SJSA1 (cell line): Measurements from ENCODE around the gene FUT7. TPM values are rescaled to one million over a fixed set of nuclear protein-coding genes. Genes with fewer than 3 reads are reported as not detected.

Experiments used
- DNase-seq, 2 experiments: peaks; one replicate each; pipeline ENCODE4 v3.0.0-alpha.2; 2015 to 2020; ENCODE audit warnings: low spot score in 2 of 2, low read depth in 1 of 2
- H3K27ac ChIP-seq: fragments of 250-450 bp; sonication (Bioruptor Pico); 2 replicates; pipeline ENCODE4 v1.5.1; 2020; ENCODE audit warnings: mild to moderate bottlenecking, moderate library complexity
- H3K27me3 ChIP-seq: fragments of 250-450 bp; sonication (Bioruptor Pico); replicated peaks from 2 replicates; pipeline ENCODE4 v1.5.1; 2020; ENCODE audit warnings: mild to moderate bottlenecking, moderate library complexity
- H3K36me3 ChIP-seq: fragments of 250-450 bp; sonication (Bioruptor Pico); 2 replicates; pipeline ENCODE4 v1.5.1; 2020; ENCODE audit warnings: mild to moderate bottlenecking
- H3K4me1 ChIP-seq: fragments of 250-450 bp; sonication (Bioruptor Pico); replicated peaks from 2 replicates; pipeline ENCODE4 v1.6.1; 2021; ENCODE audit warnings: mild to moderate bottlenecking
- H3K4me3 ChIP-seq: fragments of 250-450 bp; sonication (Bioruptor Pico); 2 replicates; pipeline ENCODE4 v1.5.1; 2020; ENCODE audit warnings: mild to moderate bottlenecking
- H3K9me3 ChIP-seq: fragments of 250-450 bp; sonication (Bioruptor Pico); replicated peaks from 2 replicates; pipeline ENCODE4 v1.5.1; 2020; ENCODE audit warnings: mild to moderate bottlenecking
- total RNA-seq: library from RNA; depleted of rRNA; stranded (reverse); fragments of >200 nt; shearing (Covaris generic); gene quantifications from 2 replicates; pipeline ENCODE4 v1.2.3, GENCODE V29; 2014

Gene FUT7
- total RNA-seq, 1 experiment from 2014 or later: not detected

- H3K27ac ChIP-seq: no peak overlapping the region
- no peaks in the 10 kb centered on the region for H3K27me3 ChIP-seq
- H3K4me1 ChIP-seq: peaks cover 36% of the 10 kb centered on the region
- H3K4me3 ChIP-seq: no peak overlapping the region
- H3K9me3 ChIP-seq: peaks cover 13% of the 10 kb centered on the region
- DNase-seq: no peak
- no peaks in the 10 kb centered on the region for H3K36me3 ChIP-seq
Measured at GRCh38 chr9:136995362-136995761, 36.5 kb downstream of the FUT7 start.

GRCh38 chr9:136994888-136995230, 37.0 kb downstream of the FUT7 start:
- no peak for DNase-seq
- no peaks in the 10 kb centered on the region for H3K36me3 ChIP-seq
- no peaks in the 10 kb centered on the region for H3K27me3 ChIP-seq
- H3K4me3 ChIP-seq: no peak overlapping the region
- H3K9me3 ChIP-seq: peaks cover 13% of the 10 kb centered on the region
- H3K27ac ChIP-seq: no peak overlapping the region
- peaks cover 32% of the 10 kb centered on the region for H3K4me1 ChIP-seq

GRCh38 chr9:136994180-136994887, 37.6 kb downstream of the FUT7 start:
- Histone ChIP-seq H3K9me3 (peaks cover 13% of the 10 kb centered on the region), H3K27ac (no peak overlapping the region), H3K27me3 (no peaks in the 10 kb centered on the region), H3K4me1 (peaks cover 30% of the 10 kb centered on the region), H3K36me3 (no peaks in the 10 kb centered on the region), H3K4me3 (no peak overlapping the region)
- DNase-seq: no peak

GRCh38 chr9:136992819-136993369, 39.0 kb downstream of the FUT7 start:
- DNase-seq: no peak
- Histone ChIP-seq H3K4me3 (peak overlapping the region; percentile 44), H3K9me3 (peaks cover 13% of the 10 kb centered on the region), H3K36me3 (no peaks in the 10 kb centered on the region), H3K4me1 (peaks cover 23% of the 10 kb centered on the region), H3K27ac (no peak overlapping the region), H3K27me3 (no peaks in the 10 kb centered on the region)

- DNase-seq: peak; percentile 37 to 74
- H3K4me1 ChIP-seq: peaks cover 23% of the 10 kb centered on the region
- no peaks in the 10 kb centered on the region for H3K27me3 ChIP-seq
- H3K4me3 ChIP-seq: peak within 1 kb of the TSS; percentile 44
- H3K27ac ChIP-seq: no peak within 1 kb of the TSS
- H3K9me3 ChIP-seq: peaks cover 13% of the 10 kb centered on the region
- H3K36me3 ChIP-seq: no peaks in the 10 kb centered on the region
Measured at GRCh38 chr9:136991993-136992818, 39.7 kb downstream of the FUT7 start, which contains the start of gene PAXX. PAXX (plus strand) TSS chr9:136992422; CDS start chr9:136992444, 22 bp downstream.

GRCh38 chr9:136990242-136990911, 41.5 kb downstream of the FUT7 start:
- peaks cover 13% of the 10 kb centered on the region for H3K9me3 ChIP-seq
- no peak overlapping the region for H3K27ac ChIP-seq
- peaks cover 10% of the 10 kb centered on the region for H3K4me1 ChIP-seq
- H3K36me3 ChIP-seq: no peaks in the 10 kb centered on the region
- no peak overlapping the region for H3K4me3 ChIP-seq
- H3K27me3 ChIP-seq: no peaks in the 10 kb centered on the region; the same call in 1 of the 2 replicates
- DNase-seq: no peak

GRCh38 chr9:136988872-136989271, 43.0 kb downstream of the FUT7 start:
- Histone ChIP-seq H3K4me1 (peaks cover 10% of the 10 kb centered on the region), H3K4me3 (no peak overlapping the region), H3K27me3 (no peaks in the 10 kb centered on the region; the same call in 1 of the 2 replicates), H3K36me3 (no peaks in the 10 kb centered on the region), H3K27ac (no peak overlapping the region), H3K9me3 (peaks cover 13% of the 10 kb centered on the region)
- no peak for DNase-seq

- Histone ChIP-seq H3K4me3 (no peak overlapping the region), H3K27me3 (no peaks in the 10 kb centered on the region; the same call in 1 of the 2 replicates)
- no peak for DNase-seq
Measured at GRCh38 chr9:136985853-136986252, 46.0 kb downstream of the FUT7 start.

GRCh38 chr9:136985027-136985602, 46.8 kb downstream of the FUT7 start:
- H3K4me3 ChIP-seq: no peak overlapping the region
- H3K4me1 ChIP-seq: peaks cover 18% of the 10 kb centered on the region
- no peak overlapping the region for H3K27ac ChIP-seq
- no peaks in the 10 kb centered on the region; the same call in 1 of the 2 replicates for H3K27me3 ChIP-seq
- no peaks in the 10 kb centered on the region for H3K9me3 ChIP-seq
- no peaks in the 10 kb centered on the region for H3K36me3 ChIP-seq
- no peak for DNase-seq

More at GRCh38 chr9:136985853-136986252, 46.0 kb downstream of the FUT7 start:
- Histone ChIP-seq H3K36me3 (no peaks in the 10 kb centered on the region), H3K4me1 (peaks cover 17% of the 10 kb centered on the region), H3K9me3 (peaks cover 4% of the 10 kb centered on the region; the same call in 1 of the 2 replicates), H3K27ac (no peak overlapping the region)

- H3K4me3 ChIP-seq: no peak overlapping the region
- H3K27ac ChIP-seq: no peak overlapping the region
- no peaks in the 10 kb centered on the region; the same call in 1 of the 2 replicates for H3K27me3 ChIP-seq
- H3K36me3 ChIP-seq: no peaks in the 10 kb centered on the region
- H3K4me1 ChIP-seq: peaks cover 18% of the 10 kb centered on the region
- DNase-seq: no peak
- H3K9me3 ChIP-seq: no peaks in the 10 kb centered on the region
Measured at GRCh38 chr9:136984464-136985026, 47.3 kb downstream of the FUT7 start.

- DNase-seq: no peak
- Histone ChIP-seq H3K36me3 (no peaks in the 10 kb centered on the region), H3K27ac (no peak overlapping the region), H3K9me3 (no peaks in the 10 kb centered on the region), H3K4me3 (no peak overlapping the region), H3K4me1 (peaks cover 18% of the 10 kb centered on the region), H3K27me3 (no peaks in the 10 kb centered on the region; the same call in 1 of the 2 replicates)
Measured at GRCh38 chr9:136983656-136984314, 48.1 kb downstream of the FUT7 start.

GRCh38 chr9:136983167-136983566, 48.7 kb downstream of the FUT7 start:
- Histone ChIP-seq H3K4me1 (peaks cover 18% of the 10 kb centered on the region), H3K4me3 (no peak overlapping the region), H3K36me3 (no peaks in the 10 kb centered on the region), H3K9me3 (no peaks in the 10 kb centered on the region), H3K27me3 (no peaks in the 10 kb centered on the region; the same call in 1 of the 2 replicates), H3K27ac (no peak overlapping the region)
- DNase-seq: no peak
